MM.1S (cell line): ENCODE measurements around the gene HNF4A.

Experiments
- CTCF ChIP-seq: fragments of 300-600 bp; sonication (generic); IDR thresholded peaks from 2 replicates; pipeline ENCODE4 v1.5.1; 2016; ENCODE audit warnings: antibody characterized with exemption, low read length, mixed read lengths
- EZH2phosphoT487 ChIP-seq: fragments of 300-600 bp; sonication (generic); IDR thresholded peaks from 2 replicates; pipeline ENCODE4 v1.6.1; 2018; ENCODE audit warnings: antibody characterized with exemption, low read length

DNA sequence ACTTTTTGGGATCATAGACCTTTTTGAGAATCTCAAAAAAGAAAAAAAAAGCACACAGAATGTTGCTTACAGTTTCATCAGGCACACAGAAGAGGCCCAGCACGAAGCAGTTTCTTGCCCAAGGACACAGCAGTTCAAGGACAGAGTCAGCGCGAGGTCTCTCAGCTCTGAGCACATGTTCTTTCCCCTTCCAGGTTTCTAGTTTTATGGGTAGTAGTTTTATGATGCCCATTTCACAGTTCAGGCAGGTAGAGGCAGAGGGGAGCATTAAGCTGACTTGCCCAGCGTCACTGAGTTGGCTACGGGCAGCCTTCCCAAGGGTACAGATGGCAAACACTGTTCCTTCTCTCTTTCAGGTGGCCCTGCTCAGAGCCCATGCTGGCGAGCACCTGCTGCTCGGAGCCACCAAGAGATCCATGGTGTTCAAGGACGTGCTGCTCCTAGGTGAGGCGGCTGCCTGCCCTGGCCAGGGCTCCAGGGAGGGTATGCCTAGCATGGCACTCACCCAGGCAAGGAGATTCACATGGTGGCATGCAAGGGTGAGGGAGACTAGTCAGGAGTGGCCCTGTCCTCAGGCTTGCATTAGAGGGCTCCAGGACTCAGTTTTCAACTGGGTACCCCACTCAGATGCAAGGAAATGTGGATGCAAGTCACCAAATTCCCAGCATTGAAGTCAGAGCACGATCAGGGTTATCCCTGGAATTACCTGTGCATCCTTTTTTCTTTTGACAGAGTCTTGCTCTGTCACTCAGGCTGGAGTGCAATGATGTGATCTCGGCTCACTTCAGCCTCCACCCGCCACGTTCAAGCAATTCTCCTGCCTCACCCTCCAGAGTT lies 62.8 kb downstream of the HNF4A start:
- TF ChIP-seq EZH2phosphoT487 (no peak), CTCF (no peak)
